Parathyroid adenoma (tissue), 2 donors: ENCODE data around the gene AFF1.
A peak's percentile ranks its signal among the peaks of the same experiment; 100 is the strongest.

ENCODE experiments used
- H2AFZ ChIP-seq: fragments of 300-600 bp; sonication (generic); one replicate; pipeline ENCODE4 v1.7.0; 2017; ENCODE audit warnings: antibody characterized with exemption, mild to moderate bottlenecking
- H3K27ac ChIP-seq: fragments of 300-600 bp; sonication (generic); one replicate; pipeline ENCODE4 v1.7.0; 2017
- H3K27me3 ChIP-seq: fragments of 300-600 bp; sonication (generic); one replicate; pipeline ENCODE4 v1.7.0; 2017; ENCODE audit warnings: low read length; ENCODE audit not compliant: control insufficient read depth, insufficient read depth
- H3K36me3 ChIP-seq: fragments of 300-600 bp; sonication (generic); one replicate; pipeline ENCODE4 v1.7.0; 2017; ENCODE audit warnings: low read length; ENCODE audit not compliant: control insufficient read depth, insufficient read depth
- H3K4me1 ChIP-seq: fragments of 300-600 bp; sonication (generic); one replicate; pipeline ENCODE4 v1.7.0; 2017; ENCODE audit warnings: control low read depth
- H3K4me2 ChIP-seq: fragments of 300-600 bp; sonication (generic); one replicate; pipeline ENCODE4 v1.7.0; 2017; ENCODE audit warnings: low read length
- H3K4me3 ChIP-seq: fragments of 300-600 bp; sonication (generic); one replicate; pipeline ENCODE4 v1.7.0; 2017; ENCODE audit warnings: low read depth, low read length
- H3K79me2 ChIP-seq: fragments of 300-600 bp; sonication (generic); one replicate; pipeline ENCODE4 v1.7.0; 2017; ENCODE audit warnings: control low read depth
- H3K9ac ChIP-seq: fragments of 300-600 bp; sonication (generic); one replicate; pipeline ENCODE4 v1.7.0; 2017; ENCODE audit warnings: mild to moderate bottlenecking
- H3K9me3 ChIP-seq: fragments of 300-600 bp; sonication (generic); one replicate; pipeline ENCODE4 v1.7.0; 2017; ENCODE audit warnings: low read length; ENCODE audit not compliant: control insufficient read depth
- TF ChIP-seq, protein P1 (sequence below): fragments of 300-600 bp; sonication (generic); IDR thresholded peaks from one replicate; pipeline ENCODE4 v1.7.0; 2017; ENCODE audit warnings: antibody characterized with exemption, mild to moderate bottlenecking
- donor health status: primary hyperparathyroidism.

AFF1 gene

DNA sequence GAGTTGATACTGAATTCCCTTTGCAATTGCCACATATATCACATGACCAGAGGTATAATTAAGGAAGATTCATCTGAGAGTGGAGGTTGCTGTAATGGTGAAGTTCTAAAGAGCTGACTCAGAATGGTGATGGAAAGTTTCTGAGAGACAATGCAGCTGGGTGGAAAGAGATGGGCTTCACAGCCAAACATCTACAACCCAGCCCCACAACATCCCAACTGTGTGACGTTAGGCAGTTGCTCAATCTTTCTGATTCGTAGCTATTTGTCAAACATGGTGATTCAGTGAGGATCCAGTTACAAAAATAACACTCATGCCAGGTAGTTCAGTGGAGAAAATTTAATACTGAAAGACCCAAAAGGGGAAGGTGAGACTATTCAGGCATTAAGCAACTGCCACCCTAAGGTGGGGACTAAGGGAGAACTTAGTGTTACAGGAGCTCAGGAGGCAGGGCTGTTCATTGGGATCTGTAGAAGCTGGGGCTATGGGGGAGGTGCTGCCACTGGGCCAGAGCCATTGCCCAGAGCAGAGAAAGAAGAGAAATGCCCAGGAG, 6.9 kb upstream of the AFF1 start:
- Histone ChIP-seq H3K27ac (no peak overlapping the region), H2AFZ (no peak overlapping the region), H3K4me2 (no peak overlapping the region), H3K4me1 (no peaks in the 10 kb centered on the region), H3K79me2 (no peaks in the 10 kb centered on the region), H3K9ac (no peak overlapping the region), H3K4me3 (no peak overlapping the region), H3K36me3 (no peaks in the 10 kb centered on the region), H3K27me3 (no peaks in the 10 kb centered on the region), H3K9me3 (no peaks in the 10 kb centered on the region)
- TF ChIP-seq, protein P1, sequence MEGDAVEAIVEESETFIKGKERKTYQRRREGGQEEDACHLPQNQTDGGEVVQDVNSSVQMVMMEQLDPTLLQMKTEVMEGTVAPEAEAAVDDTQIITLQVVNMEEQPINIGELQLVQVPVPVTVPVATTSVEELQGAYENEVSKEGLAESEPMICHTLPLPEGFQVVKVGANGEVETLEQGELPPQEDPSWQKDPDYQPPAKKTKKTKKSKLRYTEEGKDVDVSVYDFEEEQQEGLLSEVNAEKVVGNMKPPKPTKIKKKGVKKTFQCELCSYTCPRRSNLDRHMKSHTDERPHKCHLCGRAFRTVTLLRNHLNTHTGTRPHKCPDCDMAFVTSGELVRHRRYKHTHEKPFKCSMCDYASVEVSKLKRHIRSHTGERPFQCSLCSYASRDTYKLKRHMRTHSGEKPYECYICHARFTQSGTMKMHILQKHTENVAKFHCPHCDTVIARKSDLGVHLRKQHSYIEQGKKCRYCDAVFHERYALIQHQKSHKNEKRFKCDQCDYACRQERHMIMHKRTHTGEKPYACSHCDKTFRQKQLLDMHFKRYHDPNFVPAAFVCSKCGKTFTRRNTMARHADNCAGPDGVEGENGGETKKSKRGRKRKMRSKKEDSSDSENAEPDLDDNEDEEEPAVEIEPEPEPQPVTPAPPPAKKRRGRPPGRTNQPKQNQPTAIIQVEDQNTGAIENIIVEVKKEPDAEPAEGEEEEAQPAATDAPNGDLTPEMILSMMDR = no peak

DNA sequence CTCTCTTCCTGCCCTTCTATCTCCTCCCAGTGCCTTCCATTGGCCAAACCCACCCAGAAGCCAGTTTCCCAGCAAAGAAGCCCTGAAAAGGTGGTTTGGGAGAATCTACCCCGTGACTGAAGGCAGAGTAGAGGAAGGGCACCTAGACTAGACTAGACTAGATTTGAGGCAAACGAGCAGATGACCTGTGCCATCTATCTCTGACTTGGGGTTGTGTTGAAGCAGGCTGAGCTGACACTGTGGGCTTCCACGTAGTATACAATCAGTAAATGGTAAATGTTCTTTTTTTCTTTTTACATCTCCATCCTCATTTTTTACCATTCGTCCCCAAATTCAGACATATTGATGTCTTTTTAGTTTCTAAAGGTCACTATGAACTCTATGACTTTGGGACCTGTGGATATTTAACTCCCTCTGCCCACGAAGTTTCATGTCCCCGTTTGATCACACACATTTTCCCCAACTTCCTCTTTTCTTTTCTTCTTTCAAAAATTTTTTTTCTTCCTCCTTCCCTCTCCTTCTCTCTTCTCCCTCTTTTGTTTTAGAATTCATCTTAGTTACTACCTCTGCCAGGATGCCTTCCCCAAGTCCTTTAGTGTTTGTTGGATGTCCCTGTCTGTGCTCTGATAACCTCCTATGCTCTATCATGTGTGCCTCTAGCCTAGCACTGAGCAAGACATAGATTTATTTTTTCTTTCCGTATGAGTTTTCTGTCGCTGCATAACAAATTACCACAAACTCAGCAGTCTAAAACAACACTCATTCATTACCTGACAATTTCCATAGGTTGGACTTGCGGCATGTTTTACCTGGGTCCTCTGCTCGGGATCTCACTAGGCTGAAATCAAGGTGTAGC, 6.2 kb upstream of the AFF1 start:
- no peak overlapping the region for H3K4me2 ChIP-seq
- TF ChIP-seq, protein P1 = no peak
- no peak overlapping the region for H3K4me3 ChIP-seq
- no peaks in the 10 kb centered on the region for H3K9me3 ChIP-seq
- no peaks in the 10 kb centered on the region for H3K4me1 ChIP-seq
- H3K9ac ChIP-seq = no peak overlapping the region
- H3K27ac ChIP-seq = no peak overlapping the region
- no peak overlapping the region for H2AFZ ChIP-seq
- no peaks in the 10 kb centered on the region for H3K79me2 ChIP-seq
- H3K36me3 ChIP-seq = no peaks in the 10 kb centered on the region
- no peaks in the 10 kb centered on the region for H3K27me3 ChIP-seq

DNA sequence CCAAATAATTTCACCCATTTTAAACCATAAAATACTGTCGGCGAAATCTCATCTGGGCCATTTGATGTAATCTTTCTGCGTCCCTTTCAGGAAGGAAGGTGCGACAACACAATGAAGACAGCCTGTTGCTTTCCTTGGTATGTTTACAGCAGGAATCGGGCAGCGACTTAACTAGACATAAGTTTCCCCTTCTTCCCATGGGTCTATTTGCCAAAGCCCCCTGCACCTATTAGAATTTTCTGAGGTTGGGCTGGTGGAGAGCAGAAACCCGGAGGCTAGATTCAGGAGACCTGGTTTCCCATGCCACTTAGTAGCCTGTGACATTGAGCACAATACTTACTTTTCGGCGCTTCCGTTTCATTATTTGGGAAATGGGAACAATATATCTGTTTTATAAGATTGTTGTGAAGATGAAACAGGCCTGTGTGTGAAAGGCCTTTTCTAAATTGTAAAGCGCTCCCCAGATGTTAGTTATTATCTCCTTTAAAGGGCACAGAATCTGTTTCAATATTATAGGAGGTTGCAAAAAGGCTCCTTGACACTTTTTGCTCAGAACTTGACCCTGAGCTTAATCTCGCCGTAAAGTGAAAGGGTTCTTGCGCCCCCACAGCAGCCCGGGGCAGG, 552 bp upstream of the AFF1 start:
- no peaks in the 10 kb centered on the region for H3K79me2 ChIP-seq
- H3K27me3 ChIP-seq = no peaks in the 10 kb centered on the region
- H2AFZ ChIP-seq = peak overlapping the region; percentile 84
- peak overlapping the region; percentile 19 for H3K9ac ChIP-seq
- no peaks in the 10 kb centered on the region for H3K9me3 ChIP-seq
- peak overlapping the region; percentile 88 for H3K4me3 ChIP-seq
- H3K4me1 ChIP-seq = peaks cover 5% of the 10 kb centered on the region
- no peaks in the 10 kb centered on the region for H3K36me3 ChIP-seq
- H3K4me2 ChIP-seq = peak overlapping the region; percentile 90
- TF ChIP-seq, protein P1 = no peak
- peak overlapping the region; percentile 89 for H3K27ac ChIP-seq

DNA sequence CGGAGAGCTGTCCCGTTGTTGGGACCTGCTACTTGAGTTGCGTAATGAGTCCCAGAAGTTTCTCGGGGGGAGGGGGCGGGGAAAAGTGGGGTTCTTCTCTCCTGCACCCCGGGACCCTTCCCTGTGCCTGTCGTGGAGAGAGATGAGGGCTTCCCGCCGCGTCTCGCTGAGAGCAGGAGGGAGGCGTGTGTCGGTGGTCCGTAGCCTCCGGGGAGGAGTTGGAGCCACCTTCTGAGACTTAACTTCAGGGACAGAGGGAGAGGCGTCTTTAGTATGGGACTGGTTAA, 698 bp downstream of the AFF1 start:
- Histone ChIP-seq H2AFZ (peak overlapping the region; percentile 87), H3K4me3 (peak overlapping the region; percentile 88), H3K36me3 (no peaks in the 10 kb centered on the region), H3K27ac (peak overlapping the region; percentile 87), H3K27me3 (no peaks in the 10 kb centered on the region), H3K9ac (peak overlapping the region; percentile 61), H3K9me3 (no peaks in the 10 kb centered on the region), H3K4me1 (peaks cover 5% of the 10 kb centered on the region), H3K79me2 (no peaks in the 10 kb centered on the region), H3K4me2 (peak overlapping the region; percentile 92)
- TF ChIP-seq, protein P1 = no peak
